ENCODE measurements around the gene METTL25B.

GRCh38 chr1:156742017-156742416 is 13.7 kb downstream of the METTL25B start:
- TF ChIP-seq POLR2A (IDR thresholded peaks at IDR 0.05) (no peak), CTCF (IDR thresholded peaks at IDR 0.05) (no peak)

Measured in uterus (tissue), 2 donors.